Fibroblast of skin of right quadriceps (primary cell): Measurements from ENCODE around the gene USP24.
"Not testable (repeated sequence)": the region's sequence is repeated elsewhere in the genome, so short reads cannot be mapped to it uniquely, and the experiment has no call there.

Experiments
- DNase-seq: peaks from one replicate; pipeline ENCODE4 v3.0.0-alpha.2; 2013

The USP24 gene

DNA sequence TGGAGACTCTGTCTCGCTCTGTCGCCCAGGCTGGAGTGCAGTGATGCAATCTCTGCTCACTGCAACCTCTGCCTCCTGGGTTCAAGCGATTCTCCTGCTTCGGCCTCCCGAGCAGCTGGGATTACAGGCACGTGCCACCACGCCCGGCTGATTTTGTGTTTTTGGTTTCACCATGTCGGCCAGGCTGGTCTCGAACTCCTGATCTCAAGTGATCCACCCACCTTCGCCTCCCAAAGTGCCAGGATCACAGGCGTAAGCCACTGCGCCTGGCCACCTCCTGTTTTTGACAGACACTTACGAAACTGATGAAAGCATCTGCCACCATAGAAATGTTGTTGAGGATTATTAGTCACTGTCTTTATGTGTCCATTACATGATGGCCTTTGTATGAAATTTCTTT, 106.2 kb downstream of the USP24 start:
- not testable (repeated sequence) for DNase-seq

- DNase-seq: no peak
Measured at GRCh38 chr1:55107101-55107500, 108.1 kb downstream of the USP24 start.

DNA sequence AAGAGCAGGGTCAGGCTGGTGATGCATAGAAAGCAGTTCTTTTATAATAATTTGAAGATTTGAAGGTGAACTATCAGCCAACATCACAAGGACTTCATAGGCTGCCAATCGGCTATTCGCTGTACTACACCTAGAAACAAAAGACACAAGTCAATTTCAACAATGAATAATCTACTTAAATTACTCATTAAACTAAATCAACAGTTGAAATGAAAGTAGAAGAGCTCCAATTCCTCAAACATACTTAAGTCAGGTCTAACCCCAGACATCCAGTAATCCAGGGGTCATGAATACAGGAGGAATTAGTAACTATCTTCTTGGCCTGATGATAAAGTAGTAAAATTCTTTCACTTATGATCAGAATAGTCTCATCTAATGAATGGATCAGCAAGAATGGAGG, 111.3 kb downstream of the USP24 start:
- no peak for DNase-seq

- no peak for DNase-seq
Measured at GRCh38 chr1:55095095-55095494, 120.1 kb downstream of the USP24 start.

DNA sequence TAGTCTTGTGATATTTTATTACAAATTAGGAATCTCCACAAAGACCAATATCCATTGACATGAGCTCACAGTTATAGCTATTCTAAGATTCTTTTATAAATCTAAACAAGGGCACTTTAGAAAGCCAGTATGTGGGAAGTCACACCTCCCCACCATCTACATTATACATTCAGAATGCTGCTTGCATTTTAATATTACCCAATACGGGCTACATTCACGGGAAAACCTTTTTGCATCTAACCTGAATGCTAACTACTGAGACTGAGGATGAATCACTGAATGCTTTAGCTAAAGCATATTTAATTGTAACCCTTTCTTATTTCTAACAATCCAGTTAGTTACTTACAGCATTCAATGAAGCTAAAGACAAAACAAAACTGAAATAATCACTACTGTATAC, 122.7 kb downstream of the USP24 start:
- DNase-seq: no peak

DNA sequence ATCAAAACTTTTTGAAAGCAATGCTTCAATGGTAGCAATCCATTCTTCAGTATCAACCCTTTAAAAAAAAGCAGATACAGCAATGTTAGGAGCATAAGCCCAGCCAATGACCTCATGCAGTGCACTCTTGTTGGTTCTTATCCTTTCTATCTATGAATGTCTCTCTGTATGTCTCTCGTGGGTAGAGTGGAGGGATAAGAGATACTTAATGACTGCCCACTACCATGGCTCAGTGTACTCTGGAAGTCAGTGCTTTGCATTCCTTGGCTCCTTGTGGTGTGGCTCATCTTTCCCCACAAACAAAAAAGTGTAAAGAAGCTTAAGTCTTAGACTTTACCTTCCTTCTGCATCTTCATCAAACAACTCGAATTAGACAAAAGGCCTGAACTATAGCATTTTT, 125.5 kb downstream of the USP24 start:
- peak; percentile 4 for DNase-seq

DNA sequence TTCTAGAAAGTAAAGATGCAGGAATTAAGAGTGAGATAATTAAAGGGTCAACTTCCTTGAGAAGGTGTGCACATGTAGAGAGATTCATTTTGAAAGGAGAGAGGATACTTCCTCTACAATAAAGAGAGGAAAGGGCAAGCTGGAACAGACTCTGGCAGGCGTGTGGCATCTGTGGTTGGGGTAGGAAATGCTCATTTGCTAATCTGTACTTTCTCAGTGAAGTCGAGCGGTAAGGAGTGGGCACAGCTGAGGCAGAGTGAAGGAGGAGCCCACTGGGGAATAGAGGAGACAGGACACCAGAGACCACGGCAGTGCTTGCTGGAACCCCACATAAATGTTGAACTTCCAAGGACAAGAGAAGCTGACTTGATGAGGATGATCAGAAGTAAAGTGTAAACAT, 126.8 kb downstream of the USP24 start:
- no peak for DNase-seq

DNA sequence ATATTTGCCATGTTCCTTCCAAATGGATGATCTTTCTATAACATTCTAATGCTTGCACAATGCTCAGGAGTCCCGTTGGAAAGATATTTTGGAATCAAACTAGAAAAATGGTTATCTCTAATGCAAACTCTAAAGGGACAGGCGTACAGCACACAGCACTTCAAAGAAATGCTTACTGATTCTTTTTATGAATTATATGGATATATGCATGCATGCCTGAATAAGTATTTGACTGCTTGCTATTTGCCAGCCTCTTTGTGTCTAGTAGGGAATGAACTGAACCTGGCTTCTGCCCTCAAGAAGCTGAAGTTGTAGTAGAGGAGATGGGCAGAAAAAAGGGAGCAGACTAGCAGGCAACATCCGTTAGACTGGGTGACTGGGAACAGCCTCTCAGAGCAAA, 127.7 kb downstream of the USP24 start:
- DNase-seq: no peak

- no peak for DNase-seq
Measured at GRCh38 chr1:55084257-55084656, 130.9 kb downstream of the USP24 start.

DNA sequence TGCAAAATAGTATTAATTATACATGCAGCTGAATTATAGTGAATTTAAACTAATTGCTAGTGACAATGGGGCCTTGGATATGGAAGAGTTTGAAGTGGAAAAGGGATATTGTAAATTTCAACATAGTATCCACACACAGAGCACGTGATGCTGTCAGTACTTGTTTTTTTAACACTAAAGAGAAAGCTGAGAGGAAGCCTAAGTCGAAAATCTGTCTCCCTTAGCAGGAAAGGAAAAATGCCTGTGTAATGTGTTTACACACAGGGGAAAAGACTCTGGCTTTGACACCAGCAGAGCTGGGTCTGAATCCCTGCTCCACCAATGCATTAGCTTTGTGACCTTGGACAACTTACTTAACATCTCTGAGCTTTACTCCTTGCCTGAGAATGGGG, 133.3 kb downstream of the USP24 start:
- no peak for DNase-seq

GRCh38 chr1:55081188-55081904, 133.8 kb downstream of the USP24 start:
- DNase-seq: peak; percentile 67

DNA sequence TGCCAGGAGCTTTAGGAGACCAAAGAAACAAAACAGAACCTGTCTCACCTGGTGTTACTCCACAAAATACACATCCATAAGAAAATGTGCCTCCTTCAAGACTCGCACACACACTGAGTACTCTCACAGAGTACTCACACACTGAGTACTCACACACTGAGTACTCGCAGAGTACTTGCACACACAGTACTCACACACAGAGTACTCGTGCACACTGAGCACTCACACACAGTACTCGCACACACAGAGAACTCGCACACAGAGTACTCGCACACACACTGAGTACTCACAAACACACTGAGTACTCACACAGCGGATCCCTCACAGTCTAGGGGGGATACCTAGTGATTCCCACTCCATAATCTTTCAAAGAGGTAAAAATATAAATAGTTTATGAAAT, 135.5 kb downstream of the USP24 start:
- DNase-seq: no peak

GRCh38 chr1:55078470-55078869, 136.7 kb downstream of the USP24 start:
- no peak for DNase-seq

- no peak for DNase-seq
Measured at GRCh38 chr1:55076356-55076755, 138.8 kb downstream of the USP24 start.

DNA sequence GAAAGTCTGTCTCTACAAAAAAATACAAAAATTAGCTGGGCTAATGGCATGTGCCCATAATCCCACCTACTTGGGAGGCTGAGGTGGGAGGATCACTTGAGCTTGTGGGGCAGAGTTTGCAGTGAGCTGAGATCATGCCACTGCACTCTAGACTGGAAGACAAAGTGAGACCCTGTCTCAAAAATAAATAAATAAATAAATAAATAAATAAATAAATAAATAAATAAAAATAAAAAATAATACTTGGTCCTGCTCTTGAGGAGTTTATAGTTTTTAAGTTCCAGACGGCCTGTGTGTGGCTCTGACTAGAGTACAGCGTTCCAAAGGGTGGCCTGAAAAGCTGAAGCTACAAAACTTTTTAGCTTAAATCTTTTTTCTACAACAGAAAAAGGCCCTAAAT, 140.7 kb downstream of the USP24 start:
- no peak for DNase-seq

GRCh38 chr1:55073187-55073916, 141.8 kb downstream of the USP24 start:
- DNase-seq: no peak

DNA sequence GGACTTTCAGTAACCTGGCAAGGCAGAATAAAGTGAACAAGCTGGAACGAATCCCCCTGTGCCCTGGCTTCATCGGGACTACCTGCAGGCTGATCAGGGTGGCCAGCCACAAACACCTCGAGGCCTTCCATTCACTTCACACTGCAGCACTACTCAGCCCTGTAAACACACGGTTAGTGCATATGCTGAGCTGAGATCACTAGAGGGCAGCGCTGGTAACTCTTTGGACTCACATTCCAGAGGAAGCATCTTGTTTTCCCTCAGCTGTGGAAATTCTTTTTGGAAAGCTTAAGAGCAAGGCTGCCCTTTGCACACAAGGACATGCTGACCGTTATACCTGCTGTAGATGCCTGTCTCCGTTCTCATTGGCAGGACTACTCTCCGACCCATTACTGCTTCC, 143.7 kb downstream of the USP24 start:
- peak; percentile 49 for DNase-seq

DNA sequence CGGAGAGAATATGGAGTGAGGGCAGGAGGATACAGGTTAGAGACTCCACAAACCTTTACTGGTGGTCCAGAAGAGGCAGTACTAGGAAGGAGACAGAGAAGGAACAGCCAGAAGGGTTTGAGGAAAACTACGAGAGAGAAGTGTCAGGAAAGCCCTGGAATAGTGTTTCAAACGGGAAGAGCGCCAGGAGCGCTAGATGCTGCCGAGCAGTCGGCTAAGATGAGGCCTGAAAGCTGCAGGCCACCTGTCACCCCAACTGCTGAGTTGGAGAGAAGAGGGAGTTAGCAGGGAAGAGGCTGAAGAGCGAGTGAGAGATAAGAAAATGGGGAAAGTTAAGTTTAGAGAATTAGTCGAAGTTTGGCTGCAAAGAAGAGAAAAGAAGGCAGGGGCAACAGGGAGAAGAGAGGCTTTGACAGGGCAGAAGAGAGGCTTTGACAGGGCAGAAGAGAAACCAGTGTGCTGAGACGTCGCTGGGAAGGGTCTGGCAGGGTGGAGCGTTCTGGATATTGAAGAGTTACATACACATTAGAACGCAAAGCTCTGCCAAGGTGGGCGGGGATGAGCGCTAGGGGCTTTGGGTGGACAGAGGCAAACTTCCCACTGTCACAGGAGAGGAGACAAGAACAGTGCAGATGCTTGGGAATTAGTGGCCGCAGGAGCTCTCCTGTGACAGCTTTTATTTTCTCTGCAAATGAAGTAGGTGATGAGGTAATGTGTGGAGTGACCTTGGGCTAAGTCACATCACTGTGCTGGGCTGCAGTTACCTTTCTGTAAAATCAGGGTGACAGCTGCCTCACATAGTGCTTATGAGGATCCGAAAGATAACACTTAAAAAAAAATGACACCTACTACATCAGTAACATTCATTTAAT, 144.6 kb downstream of the USP24 start:
- DNase-seq: no peak

GRCh38 chr1:55069280-55069679, 145.9 kb downstream of the USP24 start:
- DNase-seq: no peak

- DNase-seq: no peak
Measured at GRCh38 chr1:55068638-55069037, 146.5 kb downstream of the USP24 start.

DNA sequence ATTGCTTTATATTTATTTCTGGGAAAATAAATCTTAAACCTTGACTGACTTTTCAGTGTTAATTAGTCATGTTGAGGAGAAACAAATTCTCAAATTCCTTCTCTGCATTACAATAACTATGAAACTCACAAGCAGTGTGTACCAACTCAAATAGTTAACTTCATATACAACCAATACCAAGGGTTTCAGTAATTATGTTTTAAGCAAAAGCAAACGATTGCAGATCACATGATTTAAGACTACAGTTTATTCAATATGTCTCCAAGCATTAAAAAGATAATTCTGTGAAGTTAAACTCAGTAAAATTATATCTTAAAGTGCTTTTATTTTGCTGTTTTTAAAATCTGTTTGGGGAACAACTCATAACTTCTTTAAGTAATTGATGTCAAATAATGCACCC, 147.2 kb downstream of the USP24 start:
- no peak for DNase-seq

DNA sequence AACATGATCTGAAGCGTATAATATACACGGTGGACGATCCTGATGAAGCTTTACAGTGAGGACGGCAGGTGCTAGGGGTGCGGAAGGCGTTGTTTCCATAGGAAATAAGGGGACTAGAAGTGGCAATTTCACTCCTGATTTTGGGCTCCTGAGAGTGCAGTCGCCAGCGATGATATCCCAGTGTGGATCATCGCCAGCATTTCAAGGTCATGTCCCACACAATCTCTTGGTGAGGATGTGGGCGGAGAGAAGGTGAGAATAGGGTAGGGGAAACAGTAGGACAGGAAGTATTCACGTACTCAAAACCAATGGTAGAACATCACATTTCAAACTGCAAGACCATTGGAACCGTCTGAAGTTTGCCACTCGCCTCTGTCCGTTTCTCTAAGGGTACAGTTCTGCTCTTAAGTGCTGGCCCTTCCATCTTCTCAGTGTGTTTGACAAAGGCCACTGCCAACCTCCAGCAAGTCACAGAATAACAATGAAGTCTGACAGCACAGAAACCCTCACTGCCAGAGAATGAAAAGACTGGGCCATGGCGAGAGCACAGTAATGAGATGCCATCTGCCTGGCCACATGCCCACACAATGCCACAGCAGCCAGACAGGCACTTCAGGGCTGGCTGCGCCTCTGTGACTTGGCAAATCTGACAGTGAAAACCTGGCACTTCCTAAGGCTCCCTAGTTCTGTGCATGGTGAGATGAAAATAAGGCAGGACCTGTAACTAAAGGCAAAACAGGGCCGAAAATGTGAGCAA, 148.0 kb downstream of the USP24 start:
- no peak for DNase-seq

DNA sequence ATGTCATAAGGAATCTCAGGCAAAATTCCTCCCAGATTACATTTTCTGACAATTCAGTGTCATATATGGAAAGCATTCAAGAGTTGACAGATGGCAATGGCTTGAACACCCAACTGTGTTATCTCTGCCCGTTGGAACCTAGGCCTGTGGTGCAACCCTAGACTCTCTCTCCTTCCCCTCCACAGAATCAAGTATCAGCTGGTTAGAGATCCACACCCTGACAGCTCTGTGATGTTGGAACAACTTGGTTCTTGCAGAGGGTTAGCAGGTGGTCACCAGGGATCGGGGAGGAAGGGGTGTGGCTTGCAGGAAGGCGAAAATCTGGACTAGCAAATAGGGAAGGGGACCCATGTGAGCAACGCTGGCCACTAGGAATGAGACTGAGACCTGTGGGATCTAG, 149.5 kb downstream of the USP24 start:
- no peak for DNase-seq
